HG03565 (cell line): ENCODE measurements around the gene FBXL22.
A peak's percentile ranks its signal among the peaks of the same experiment; 100 is the strongest.

Experiments used
- ATAC-seq: cut with Tn5 transposase; IDR thresholded peaks from one replicate; pipeline ENCODE4 v1.9.1; 2021; ENCODE audit warnings: mild to moderate bottlenecking, moderate library complexity; ENCODE audit not compliant: unreplicated experiment

FBXL22 gene

DNA sequence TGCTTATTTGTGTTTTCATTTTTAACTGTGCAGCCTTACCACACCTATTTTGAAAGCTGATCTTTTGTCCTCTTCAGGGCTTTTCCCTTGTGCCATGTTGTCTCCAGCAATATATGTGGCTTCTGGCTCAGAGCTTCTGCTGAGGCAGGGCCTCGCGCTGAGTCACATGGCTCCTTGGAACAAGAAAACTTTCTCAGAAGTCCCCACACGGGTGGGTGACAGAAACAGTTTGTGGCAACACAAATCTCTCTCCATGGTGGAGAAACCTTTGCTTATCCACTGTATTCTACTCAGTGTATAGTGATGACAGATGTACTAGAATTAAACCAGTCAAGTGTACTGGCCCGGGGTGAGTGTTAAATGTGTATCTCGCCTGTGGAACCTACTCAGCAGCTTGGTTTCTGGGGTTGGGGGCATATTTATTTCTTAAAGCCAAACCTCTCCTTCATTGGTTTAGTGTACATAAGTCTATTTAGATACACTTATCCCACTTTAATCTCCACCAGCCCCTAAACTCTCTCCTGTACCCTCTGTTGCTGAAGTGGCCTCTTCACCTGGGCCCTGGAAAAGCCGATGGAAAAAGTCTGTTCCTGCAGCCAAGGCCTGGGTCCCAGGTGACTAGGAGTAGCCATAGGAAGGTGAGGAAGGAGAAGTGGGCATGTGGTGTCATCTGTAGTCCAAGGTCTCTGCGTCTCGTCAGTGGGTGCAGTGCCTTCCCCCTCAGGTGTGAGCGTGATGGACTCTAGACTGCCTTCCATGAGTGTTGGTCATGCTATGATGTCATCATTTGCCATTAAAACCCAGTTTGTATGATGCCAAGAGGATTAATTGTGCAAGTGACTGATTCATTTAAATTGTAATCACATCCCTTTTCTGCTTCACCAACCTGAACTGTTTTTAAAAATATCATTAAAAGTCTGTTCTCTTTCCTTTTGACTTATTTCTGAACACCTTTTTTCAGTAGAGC lies 3.2 kb upstream of the FBXL22 start:
- no peak for ATAC-seq

DNA sequence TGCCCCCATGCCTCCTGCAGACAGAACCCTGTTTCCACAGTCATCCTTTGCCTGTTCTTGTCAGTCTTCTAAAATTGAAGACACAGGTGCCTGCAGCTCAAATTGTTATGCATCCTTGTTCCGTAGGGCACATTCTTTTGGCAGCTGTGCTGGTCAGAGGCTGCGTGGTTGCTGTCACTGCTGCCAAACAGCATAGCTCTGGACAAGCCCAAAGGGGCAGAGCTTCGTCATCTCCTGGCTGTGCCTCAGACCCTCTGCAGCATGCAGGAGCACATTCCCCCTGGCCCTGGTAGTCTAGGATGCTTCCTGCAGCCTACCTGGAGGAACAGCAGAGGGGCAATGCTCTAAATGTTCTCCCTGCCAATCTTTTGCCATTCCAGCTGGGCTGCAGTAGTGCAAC lies 2.1 kb upstream of the FBXL22 start:
- ATAC-seq = no peak

GRCh38 chr15:63595688-63596087 lies 1.5 kb upstream of the FBXL22 start:
- no peak for ATAC-seq

DNA sequence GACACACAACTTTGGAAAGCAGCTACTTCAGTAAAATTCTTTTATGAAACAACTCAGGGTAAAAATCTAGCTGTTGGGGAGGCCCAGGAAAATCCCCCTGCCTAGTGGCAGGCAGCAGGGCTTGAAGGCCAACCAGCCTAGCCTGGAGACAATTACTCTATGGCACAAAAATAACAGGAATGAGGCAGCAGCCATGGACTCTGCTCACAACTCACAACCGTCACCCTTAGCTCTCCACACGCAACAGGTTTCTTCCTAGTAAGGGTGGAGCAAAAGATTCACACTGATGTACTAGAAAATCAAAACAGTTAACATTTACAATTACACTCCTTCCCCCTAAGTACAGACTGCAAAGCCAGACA lies 530 bp upstream of the FBXL22 start:
- ATAC-seq = no peak

GRCh38 chr15:63597821-63598220 lies 634 bp downstream of the FBXL22 start:
- no peak for ATAC-seq

DNA sequence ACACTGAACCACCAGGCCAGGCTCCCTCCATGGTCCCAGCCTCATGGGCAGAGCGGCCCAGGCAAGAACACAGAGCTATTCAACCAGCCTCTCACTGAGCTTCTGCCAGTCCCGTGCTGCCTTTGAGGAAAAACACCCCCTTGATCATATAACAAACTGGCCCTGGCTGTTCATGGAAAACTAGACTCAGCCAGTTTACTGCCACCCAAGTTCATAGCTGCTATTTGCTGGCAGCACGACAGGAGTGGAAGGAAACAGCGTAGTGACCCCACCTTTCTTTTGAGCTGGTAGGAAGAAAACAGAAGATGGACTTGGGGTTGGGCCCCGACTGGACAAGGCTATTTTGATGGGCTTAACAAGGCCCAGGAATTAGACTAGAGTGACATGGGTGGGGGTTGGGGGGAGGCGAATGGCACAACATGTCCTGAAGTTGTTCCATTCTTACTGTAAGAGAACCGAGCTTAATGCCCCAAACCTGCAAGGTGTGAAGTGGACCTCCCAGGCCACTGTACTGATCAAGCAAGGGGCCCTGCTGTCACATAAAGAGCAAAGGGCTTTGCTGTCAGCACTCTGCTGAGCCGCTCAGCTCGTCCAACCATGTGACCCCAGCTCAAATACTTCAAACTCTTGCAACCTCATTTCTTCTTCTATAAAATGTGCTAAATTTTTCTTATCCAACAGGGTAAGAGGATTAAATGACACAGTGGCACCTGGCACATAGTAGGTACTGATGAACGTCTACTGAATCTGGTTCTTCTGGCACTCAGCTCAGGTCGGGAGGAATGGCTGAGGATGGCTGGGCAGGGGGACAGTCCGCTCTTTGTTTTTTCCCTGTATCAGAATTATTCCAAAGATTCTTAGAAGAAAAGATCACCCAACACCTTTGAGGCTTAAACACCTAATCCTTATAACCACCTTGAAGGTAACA lies 1.6 kb downstream of the FBXL22 start:
- ATAC-seq = no peak

DNA sequence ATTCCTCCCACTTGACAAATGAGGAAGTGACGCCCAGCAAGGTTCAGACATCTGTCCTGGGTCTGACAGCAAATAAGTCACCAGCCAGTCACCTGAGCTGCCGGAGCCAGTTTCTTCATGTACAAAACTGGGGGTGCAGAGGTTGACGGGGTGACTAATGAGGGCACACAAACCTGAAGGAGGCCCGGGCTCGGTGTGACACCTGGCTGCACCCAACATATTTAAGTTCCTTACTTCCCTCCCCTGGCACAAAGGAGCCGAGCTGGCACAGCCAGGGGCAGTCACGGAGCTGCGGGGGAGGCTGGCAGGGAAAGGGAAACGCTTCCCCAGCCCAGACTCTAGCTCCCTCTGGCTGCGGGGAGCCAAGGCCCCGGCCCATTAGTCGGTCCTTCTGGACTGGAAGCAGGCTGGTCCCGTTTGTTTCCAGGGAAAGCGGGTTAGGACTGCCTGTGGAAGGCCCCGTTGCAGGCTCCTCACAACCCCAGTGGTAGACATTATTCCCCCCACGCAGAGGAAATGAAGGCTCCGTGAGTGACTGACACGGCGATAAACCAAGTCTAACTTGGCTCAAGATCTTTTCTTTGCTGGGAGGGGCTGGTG lies 2.3 kb downstream of the FBXL22 start:
- ATAC-seq = no peak

- no peak for ATAC-seq
Observed at GRCh38 chr15:63600001-63600615, 2.9 kb downstream of the FBXL22 start.

GRCh38 chr15:63600616-63601025 lies 3.4 kb downstream of the FBXL22 start:
- peak; percentile 71 for ATAC-seq

- ATAC-seq = no peak
Observed at GRCh38 chr15:63601026-63601703, 4.0 kb downstream of the FBXL22 start.

- ATAC-seq = no peak
Observed at GRCh38 chr15:63601704-63602185, 4.6 kb downstream of the FBXL22 start.

DNA sequence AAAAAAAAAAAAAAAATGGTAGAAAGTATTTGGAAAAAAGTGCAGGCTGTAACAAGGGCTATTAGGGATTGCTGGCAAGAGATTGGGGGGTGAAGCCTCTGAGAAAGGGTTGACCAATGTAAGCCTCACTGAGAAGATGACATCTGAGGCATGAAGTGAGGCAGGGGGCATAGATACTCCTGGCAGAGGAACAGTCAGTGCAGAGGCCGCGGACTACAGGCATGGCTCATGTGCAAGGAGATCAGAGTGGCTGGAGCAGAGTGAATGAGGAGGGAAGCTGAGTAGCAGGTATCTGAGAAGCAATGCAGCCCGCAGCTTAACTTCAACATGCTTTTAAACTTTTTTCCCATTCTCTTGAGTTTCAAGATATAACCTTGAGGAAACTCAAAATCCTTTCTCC lies 5.4 kb downstream of the FBXL22 start:
- no peak for ATAC-seq

DNA sequence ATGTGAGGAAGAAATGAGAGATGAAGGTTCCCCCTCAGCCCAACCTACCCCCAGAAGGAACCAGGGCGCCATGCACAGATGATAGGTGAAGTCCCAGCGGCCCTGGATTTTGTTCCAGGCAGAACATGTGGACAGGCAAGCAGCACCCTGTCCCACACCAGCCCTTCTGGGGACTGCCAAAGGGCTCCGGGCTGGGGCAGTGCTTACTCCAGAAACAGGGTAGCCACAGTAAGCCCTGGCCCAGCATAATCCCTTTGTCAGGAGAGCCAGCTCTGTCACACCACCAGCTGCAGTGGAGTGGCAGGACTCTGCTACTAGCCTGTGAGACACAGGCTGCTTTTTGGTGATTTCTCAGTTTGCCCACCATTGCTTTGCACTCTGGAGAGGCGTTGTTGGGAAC lies 6.3 kb downstream of the FBXL22 start:
- no peak for ATAC-seq

GRCh38 chr15:63604281-63604680 lies 7.1 kb downstream of the FBXL22 start:
- ATAC-seq = no peak

DNA sequence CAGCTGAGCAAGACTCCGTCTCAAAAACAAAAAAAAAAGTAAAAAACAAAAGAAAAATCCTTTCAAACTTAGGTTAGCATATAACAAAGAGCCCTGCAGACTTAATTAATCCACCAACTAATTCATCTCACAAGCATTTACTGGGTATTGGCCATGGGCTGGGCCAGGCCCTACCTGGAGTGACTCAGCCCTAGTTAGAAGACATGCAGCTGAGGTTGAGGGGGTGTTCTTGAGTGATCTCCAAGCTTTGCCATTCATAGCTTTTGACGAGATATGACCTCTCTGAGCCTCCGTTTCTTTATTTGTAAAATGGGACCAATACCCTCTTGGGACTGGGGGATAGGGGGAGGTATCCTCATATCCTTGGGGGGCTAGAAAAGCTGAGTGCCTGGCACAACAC lies 7.8 kb downstream of the FBXL22 start:
- ATAC-seq = no peak

- ATAC-seq = no peak
Observed at GRCh38 chr15:63605816-63606215, 8.6 kb downstream of the FBXL22 start.

GRCh38 chr15:63606308-63606707 lies 9.1 kb downstream of the FBXL22 start:
- ATAC-seq = no peak

- no peak for ATAC-seq
Observed at GRCh38 chr15:63608989-63609388, 11.8 kb downstream of the FBXL22 start.

DNA sequence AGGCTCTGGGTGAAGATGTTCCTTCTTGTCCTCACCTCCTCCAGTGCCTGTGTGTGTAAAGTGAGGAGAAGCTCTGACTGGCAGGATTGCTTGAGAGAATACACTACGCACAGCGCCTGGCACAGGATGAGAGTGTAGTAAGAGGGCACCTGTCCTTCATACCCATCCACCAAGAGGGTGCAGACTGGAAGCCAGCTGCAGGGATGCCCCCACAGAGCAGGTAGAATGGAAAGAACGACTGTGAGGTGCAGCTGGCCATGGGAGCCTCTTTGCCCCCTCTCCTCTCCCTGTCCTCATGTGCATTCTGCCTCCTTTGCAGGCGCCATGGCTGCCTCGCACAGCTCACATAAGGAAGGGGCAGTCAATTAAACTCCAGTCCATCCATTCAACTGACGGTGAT lies 12.3 kb downstream of the FBXL22 start:
- no peak for ATAC-seq

DNA sequence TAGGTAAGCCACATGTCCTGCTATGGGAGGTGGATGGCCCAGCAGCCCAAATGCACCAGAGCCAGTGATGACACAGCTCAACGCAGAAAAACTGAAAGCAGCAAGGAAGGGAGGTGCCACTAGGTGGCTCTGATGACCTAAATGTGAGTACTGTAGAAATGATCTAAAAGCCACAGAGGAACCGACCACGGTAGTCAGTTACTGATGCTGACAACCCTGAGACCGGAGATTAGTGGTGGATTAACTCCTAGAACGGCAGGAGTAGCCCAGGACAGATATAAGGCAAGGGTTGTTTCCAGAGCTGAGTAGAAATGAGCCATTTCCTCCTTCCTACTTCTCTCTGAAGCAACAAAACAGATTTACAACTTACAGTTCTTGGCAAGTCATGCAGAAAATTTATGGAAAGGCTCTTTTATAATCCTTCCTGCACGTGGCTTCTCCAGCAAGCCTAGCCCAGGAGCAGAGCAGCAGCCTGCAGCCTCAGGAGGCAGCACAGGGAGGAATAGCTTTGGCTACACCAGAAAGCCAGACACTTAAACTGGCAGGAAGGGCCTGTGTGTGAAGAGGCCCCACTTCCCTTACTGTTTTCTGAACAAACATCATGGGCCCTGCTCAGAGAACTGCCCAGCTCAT lies 13.1 kb downstream of the FBXL22 start:
- peak; percentile 75 for ATAC-seq
